ENCODE measurements around the gene ANXA8. TPM values are rescaled to one million over a fixed set of nuclear protein-coding genes. Genes with fewer than 3 reads are reported as not detected.

ANXA8 gene
- total RNA-seq, 4 donors from 2014 or later = 0.47 to 7.3 TPM; not detected in 2

- H3K27ac ChIP-seq = no peak overlapping the region
- peaks cover 0 to 39% (median 0%) of the 10 kb centered on the region in 3 donors for H3K9me3 ChIP-seq
- no peaks in the 10 kb centered on the region for H3K36me3 ChIP-seq
- WGBS, 2 donors (ENCODE audit: low coverage in 1 of 2) = 27 to 33% methylated on average over 2 to 3 of the region's 6 CpGs
- H3K4me3 ChIP-seq = no peak overlapping the region
- peaks cover 20% of the 10 kb centered on the region for H3K27me3 ChIP-seq
- TF ChIP-seq CTCF (IDR thresholded peaks at IDR 0.05) (no peak), POLR2AphosphoS5 (IDR thresholded peaks at IDR 0.05) (no peak), EP300 (IDR thresholded peaks at IDR 0.05) (no peak), POLR2A (IDR thresholded peaks at IDR 0.05) (no peak)
- ATAC-seq = no peak
- no peaks in the 10 kb centered on the region for H3K4me1 ChIP-seq
Measured at GRCh38 chr10:47438857-47439474, 44.9 kb downstream of the ANXA8 start.

- Histone ChIP-seq H3K9me3 (peaks cover 0 to 40% (median 0%) of the 10 kb centered on the region in 3 donors), H3K27ac (no peak overlapping the region), H3K4me3 (no peak overlapping the region), H3K4me1 (no peaks in the 10 kb centered on the region), H3K36me3 (no peaks in the 10 kb centered on the region), H3K27me3 (peaks cover 19% of the 10 kb centered on the region)
- ATAC-seq = no peak
- TF ChIP-seq POLR2AphosphoS5 (IDR thresholded peaks at IDR 0.05) (no peak), POLR2A (IDR thresholded peaks at IDR 0.05) (no peak), EP300 (IDR thresholded peaks at IDR 0.05) (no peak), CTCF (IDR thresholded peaks at IDR 0.05) (no peak)
Measured at GRCh38 chr10:47435081-47435480, 48.8 kb downstream of the ANXA8 start.

- TF ChIP-seq EP300 (IDR thresholded peaks at IDR 0.05) (no peak), CTCF (IDR thresholded peaks at IDR 0.05) (no peak), POLR2A (IDR thresholded peaks at IDR 0.05) (no peak), POLR2AphosphoS5 (IDR thresholded peaks at IDR 0.05) (no peak)
- ATAC-seq = no peak
- Histone ChIP-seq H3K9me3 (no peaks in the 10 kb centered on the region), H3K4me1 (no peaks in the 10 kb centered on the region), H3K4me3 (no peak overlapping the region), H3K27ac (no peak overlapping the region), H3K36me3 (no peaks in the 10 kb centered on the region), H3K27me3 (no peaks in the 10 kb centered on the region)
- no CpG with 5 or more reads among the region's 4 CpGs for WGBS, 2 donors (ENCODE audit: low coverage in 1 of 2)
Measured at GRCh38 chr10:47425813-47426419, 58.0 kb downstream of the ANXA8 start.

GRCh38 chr10:47424231-47424630 lies 59.7 kb downstream of the ANXA8 start:
- ATAC-seq = no peak
- H3K36me3 ChIP-seq = no peaks in the 10 kb centered on the region
- H3K27me3 ChIP-seq = no peaks in the 10 kb centered on the region
- no peak overlapping the region for H3K27ac ChIP-seq
- no peak for TF ChIP-seq POLR2AphosphoS5 (IDR thresholded peaks at IDR 0.05)
- no peak for TF ChIP-seq EP300 (IDR thresholded peaks at IDR 0.05)
- no peak for TF ChIP-seq POLR2A (IDR thresholded peaks at IDR 0.05)
- no peak for TF ChIP-seq CTCF (IDR thresholded peaks at IDR 0.05)
- H3K9me3 ChIP-seq = no peaks in the 10 kb centered on the region
- no peak overlapping the region for H3K4me3 ChIP-seq
- H3K4me1 ChIP-seq = no peaks in the 10 kb centered on the region
- 50 to 71% methylated on average over 8 of the region's 8 CpGs for WGBS, 2 donors (ENCODE audit: low coverage in 1 of 2)

- Histone ChIP-seq H3K9me3 (no peaks in the 10 kb centered on the region), H3K36me3 (no peaks in the 10 kb centered on the region), H3K27ac (no peak overlapping the region), H3K4me3 (no peak overlapping the region), H3K27me3 (no peaks in the 10 kb centered on the region), H3K4me1 (no peaks in the 10 kb centered on the region)
- 79 to 80% methylated on average over 4 of the region's 4 CpGs for WGBS, 2 donors (ENCODE audit: low coverage in 1 of 2)
- TF ChIP-seq CTCF (IDR thresholded peaks at IDR 0.05) (no peak), EP300 (IDR thresholded peaks at IDR 0.05) (no peak), POLR2AphosphoS5 (IDR thresholded peaks at IDR 0.05) (no peak), POLR2A (IDR thresholded peaks at IDR 0.05) (no peak)
- no peak for ATAC-seq
Measured at GRCh38 chr10:47423476-47423875, 60.4 kb downstream of the ANXA8 start.
